DOHH2 (cell line): ENCODE results near the gene MACROD2.

Experiments used
- H3F3A ChIP-seq: fragments of 200-600 bp; sonication (generic), shearing (Covaris generic); 2 replicates; pipeline ENCODE4 v1.6.0; 2016; ENCODE audit warnings: antibody characterized with exemption, mild to moderate bottlenecking; ENCODE audit not compliant: control insufficient read depth, insufficient read depth
- H3K27ac ChIP-seq: fragments of 200-600 bp; sonication (generic); 2 replicates; pipeline ENCODE4 v1.5.1; 2014; ENCODE audit warnings: low read depth, mild to moderate bottlenecking, low read length, moderate library complexity
- H3K27me3 ChIP-seq: fragments of 200-600 bp; sonication (generic); 2 replicates; pipeline ENCODE4 v1.6.1; 2014; ENCODE audit warnings: mild to moderate bottlenecking, low read length, mixed read lengths; ENCODE audit not compliant: control insufficient read depth
- H3K36me3 ChIP-seq: fragments of 200-600 bp; sonication (generic); 2 replicates; pipeline ENCODE4 v1.6.1; 2014; ENCODE audit warnings: mild to moderate bottlenecking, low read length, moderate library complexity, mixed read lengths; ENCODE audit not compliant: control insufficient read depth
- H3K4me1 ChIP-seq: fragments of 200-600 bp; sonication (generic); 2 replicates; pipeline ENCODE4 v1.6.1; 2014; ENCODE audit warnings: mild to moderate bottlenecking, low read length, mixed read lengths; ENCODE audit not compliant: control insufficient read depth
- H3K4me2 ChIP-seq: fragments of 200-600 bp; sonication (generic); 2 replicates; pipeline ENCODE4 v1.6.0; 2014; ENCODE audit warnings: mild to moderate bottlenecking, low read length, moderate library complexity
- H3K4me3 ChIP-seq: fragments of 200-600 bp; sonication (generic); 2 replicates; pipeline ENCODE4 v1.5.1; 2014; ENCODE audit warnings: mild to moderate bottlenecking, low read length, mixed read lengths
- H3K79me2 ChIP-seq: fragments of 200-600 bp; sonication (generic); 2 replicates; pipeline ENCODE4 v1.6.1; 2014; ENCODE audit warnings: mild to moderate bottlenecking, low read length, mixed read lengths; ENCODE audit not compliant: control insufficient read depth
- H3K9me2 ChIP-seq: fragments of 200-600 bp; sonication (generic); replicated peaks from 2 replicates; pipeline ENCODE4 v1.6.1; 2014; ENCODE audit warnings: mild to moderate bottlenecking, low read length, mixed read lengths; ENCODE audit not compliant: control insufficient read depth
- H3K9me3 ChIP-seq: fragments of 200-600 bp; sonication (generic); 2 replicates; pipeline ENCODE4 v1.6.1; 2014; ENCODE audit warnings: antibody characterized with exemption, low read length, mixed read lengths; ENCODE audit not compliant: control insufficient read depth, insufficient read depth
- H4K20me1 ChIP-seq: fragments of 200-600 bp; sonication (generic); 2 replicates; pipeline ENCODE4 v1.6.0; 2014; ENCODE audit warnings: low read depth, mild to moderate bottlenecking, antibody characterized with exemption, low read length, moderate library complexity; ENCODE audit not compliant: control insufficient read depth, insufficient read depth
- CTCF ChIP-seq: fragments of 200-600 bp; sonication (generic); IDR thresholded peaks from one replicate; pipeline ENCODE4 v1.5.1; 2014; ENCODE audit warnings: antibody characterized with exemption, mild to moderate bottlenecking, low read depth, low read length; ENCODE audit not compliant: poor library complexity, severe bottlenecking
- EZH2phosphoT487 ChIP-seq: fragments of 200-600 bp; sonication (generic); IDR thresholded peaks from 2 replicates; pipeline ENCODE4 v1.6.1; 2017; ENCODE audit warnings: borderline replicate concordance, mild to moderate bottlenecking, antibody characterized with exemption, low read length, moderate library complexity, mixed read lengths

The MACROD2 gene

DNA sequence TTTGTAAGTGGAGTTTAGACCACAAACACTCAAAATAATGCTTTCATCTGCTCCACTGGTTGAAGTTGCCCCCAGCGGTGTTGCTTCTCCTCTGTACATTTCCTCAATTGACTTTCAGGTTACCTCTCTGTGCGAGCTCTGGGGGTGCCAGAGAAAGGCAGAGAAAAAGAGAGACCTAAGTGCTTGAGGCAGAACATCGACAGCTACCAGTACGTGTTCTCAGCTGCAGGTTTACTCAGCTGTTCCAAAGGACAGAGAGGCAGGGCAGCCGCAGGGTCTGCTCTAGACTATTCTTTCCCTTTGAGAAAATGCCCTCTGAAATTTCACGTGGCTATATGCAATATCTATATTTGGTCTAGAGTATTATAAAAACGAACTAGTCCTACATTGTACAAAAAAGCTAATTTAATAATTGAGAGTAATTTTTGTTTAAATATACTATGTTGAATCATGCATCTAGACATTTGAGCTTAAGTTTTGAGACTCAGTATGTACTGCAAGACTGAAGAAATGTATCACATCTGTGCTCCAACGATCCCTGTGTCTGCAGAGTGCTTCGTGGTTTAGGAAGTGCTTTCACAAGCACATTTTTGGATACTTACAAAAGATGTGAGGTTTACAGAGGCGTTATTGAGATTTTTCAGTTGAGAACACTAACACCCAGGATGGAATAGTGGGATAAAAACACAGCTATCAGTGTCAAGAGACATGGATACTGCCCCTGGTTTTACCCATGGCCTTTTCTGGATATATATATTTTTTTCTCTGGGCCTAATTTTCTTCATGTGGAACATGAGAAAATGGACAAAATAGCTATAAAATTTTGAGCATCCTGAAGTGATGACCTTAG is 795.7 kb downstream of the MACROD2 start:
- Histone ChIP-seq H3K79me2 (no peaks in the 10 kb centered on the region), H3K27ac (no peak overlapping the region), H4K20me1 (no peaks in the 10 kb centered on the region), H3K9me2 (no peaks in the 10 kb centered on the region), H3K4me3 (no peak overlapping the region), H3K4me2 (no peak overlapping the region), H3K27me3 (no peaks in the 10 kb centered on the region), H3K9me3 (no peaks in the 10 kb centered on the region), H3K36me3 (no peaks in the 10 kb centered on the region), H3K4me1 (no peaks in the 10 kb centered on the region), H3F3A (no peaks in the 10 kb centered on the region)
- TF ChIP-seq EZH2phosphoT487 (no peak), CTCF (no peak)

- H4K20me1 ChIP-seq: no peaks in the 10 kb centered on the region
- TF ChIP-seq CTCF (no peak), EZH2phosphoT487 (no peak)
- no peak overlapping the region for H3K27ac ChIP-seq
- no peaks in the 10 kb centered on the region for H3F3A ChIP-seq
- H3K9me2 ChIP-seq: no peaks in the 10 kb centered on the region
- H3K9me3 ChIP-seq: no peaks in the 10 kb centered on the region
- no peak overlapping the region for H3K4me2 ChIP-seq
- no peaks in the 10 kb centered on the region for H3K27me3 ChIP-seq
- no peaks in the 10 kb centered on the region for H3K4me1 ChIP-seq
- H3K79me2 ChIP-seq: no peaks in the 10 kb centered on the region
- H3K36me3 ChIP-seq: no peaks in the 10 kb centered on the region
- no peak overlapping the region for H3K4me3 ChIP-seq
Observed at GRCh38 chr20:14792915-14793314, 797.6 kb downstream of the MACROD2 start.

DNA sequence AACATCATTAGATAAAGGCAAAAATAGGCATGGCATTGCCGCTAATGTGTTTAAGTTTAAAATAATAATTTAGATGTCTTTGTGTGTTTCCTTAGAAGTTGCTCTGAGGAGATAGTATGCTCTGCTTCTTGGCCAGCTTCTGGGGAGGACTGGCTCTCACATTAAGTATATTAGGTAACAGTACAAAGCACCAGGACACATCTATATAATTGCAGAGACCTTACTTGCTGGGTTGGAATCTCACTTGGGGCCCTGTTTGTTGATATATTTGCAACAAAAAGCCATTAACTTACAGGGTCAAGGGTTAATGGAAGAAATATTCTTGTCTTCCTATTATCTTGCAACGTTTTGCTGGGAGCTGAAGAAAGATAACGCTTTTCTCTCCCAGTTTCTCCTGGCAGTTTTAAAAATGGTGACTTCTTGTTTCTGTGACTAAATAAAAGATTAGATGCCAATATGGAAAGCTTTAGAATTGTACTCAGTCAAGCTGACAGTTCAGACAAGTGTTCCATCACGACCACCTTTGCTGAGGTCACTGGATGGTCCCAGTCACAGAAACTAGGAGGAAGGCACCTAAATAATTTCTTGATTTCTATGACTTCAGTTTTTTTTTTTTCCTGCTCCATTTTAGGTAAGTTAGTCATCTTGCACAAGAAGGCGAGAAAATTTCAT is 804.4 kb downstream of the MACROD2 start:
- H4K20me1 ChIP-seq: no peaks in the 10 kb centered on the region
- H3K4me3 ChIP-seq: no peak overlapping the region
- H3K9me2 ChIP-seq: no peaks in the 10 kb centered on the region
- no peaks in the 10 kb centered on the region for H3K27me3 ChIP-seq
- no peaks in the 10 kb centered on the region for H3K4me1 ChIP-seq
- H3K4me2 ChIP-seq: no peak overlapping the region
- no peaks in the 10 kb centered on the region for H3F3A ChIP-seq
- no peak overlapping the region for H3K27ac ChIP-seq
- no peaks in the 10 kb centered on the region for H3K36me3 ChIP-seq
- no peaks in the 10 kb centered on the region for H3K79me2 ChIP-seq
- H3K9me3 ChIP-seq: no peaks in the 10 kb centered on the region
- no peak for TF ChIP-seq CTCF
- no peak for TF ChIP-seq EZH2phosphoT487
